ENCODE measurements around the gene AGMO.

Gene AGMO

GRCh38 chr7:15234431-15234830 is 327.4 kb downstream of the AGMO start:
- Histone ChIP-seq H3F3A (ENCODE audit: control insufficient read depth, insufficient read depth) (no peaks in the 10 kb centered on the region), H3K9me3 (ENCODE audit: control insufficient read depth, insufficient read depth, low read length) (0 out of 2 replicates have a peak, but pooled peaks cover 3% of the 10 kb centered on the region), H3K9me2 (replicated peaks; ENCODE audit: control insufficient read depth, low read length) (no peaks in the 10 kb centered on the region), H3K27me3 (ENCODE audit: control insufficient read depth, low read length) (no peaks in the 10 kb centered on the region), H3K4me3 (ENCODE audit: low read length) (no peak overlapping the region), H3K79me2 (ENCODE audit: control insufficient read depth, low read length) (no peaks in the 10 kb centered on the region), H3K27ac (ENCODE audit: low read depth, low read length) (no peak overlapping the region), H3K4me1 (ENCODE audit: control insufficient read depth, low read length) (no peaks in the 10 kb centered on the region), H3K36me3 (ENCODE audit: control insufficient read depth, low read length) (no peaks in the 10 kb centered on the region), H3K4me2 (ENCODE audit: low read length) (no peak overlapping the region), H4K20me1 (ENCODE audit: control insufficient read depth, insufficient read depth, low read depth, low read length) (no peaks in the 10 kb centered on the region)
- no peak for TF ChIP-seq EZH2phosphoT487 (IDR thresholded peaks at IDR 0.05; ENCODE audit: borderline replicate concordance, low read length)
- TF ChIP-seq, protein P1, sequence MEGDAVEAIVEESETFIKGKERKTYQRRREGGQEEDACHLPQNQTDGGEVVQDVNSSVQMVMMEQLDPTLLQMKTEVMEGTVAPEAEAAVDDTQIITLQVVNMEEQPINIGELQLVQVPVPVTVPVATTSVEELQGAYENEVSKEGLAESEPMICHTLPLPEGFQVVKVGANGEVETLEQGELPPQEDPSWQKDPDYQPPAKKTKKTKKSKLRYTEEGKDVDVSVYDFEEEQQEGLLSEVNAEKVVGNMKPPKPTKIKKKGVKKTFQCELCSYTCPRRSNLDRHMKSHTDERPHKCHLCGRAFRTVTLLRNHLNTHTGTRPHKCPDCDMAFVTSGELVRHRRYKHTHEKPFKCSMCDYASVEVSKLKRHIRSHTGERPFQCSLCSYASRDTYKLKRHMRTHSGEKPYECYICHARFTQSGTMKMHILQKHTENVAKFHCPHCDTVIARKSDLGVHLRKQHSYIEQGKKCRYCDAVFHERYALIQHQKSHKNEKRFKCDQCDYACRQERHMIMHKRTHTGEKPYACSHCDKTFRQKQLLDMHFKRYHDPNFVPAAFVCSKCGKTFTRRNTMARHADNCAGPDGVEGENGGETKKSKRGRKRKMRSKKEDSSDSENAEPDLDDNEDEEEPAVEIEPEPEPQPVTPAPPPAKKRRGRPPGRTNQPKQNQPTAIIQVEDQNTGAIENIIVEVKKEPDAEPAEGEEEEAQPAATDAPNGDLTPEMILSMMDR (IDR thresholded peaks at IDR 0.05; ENCODE audit: low read depth, low read length, poor library complexity, severe bottlenecking) = no peak

DNA sequence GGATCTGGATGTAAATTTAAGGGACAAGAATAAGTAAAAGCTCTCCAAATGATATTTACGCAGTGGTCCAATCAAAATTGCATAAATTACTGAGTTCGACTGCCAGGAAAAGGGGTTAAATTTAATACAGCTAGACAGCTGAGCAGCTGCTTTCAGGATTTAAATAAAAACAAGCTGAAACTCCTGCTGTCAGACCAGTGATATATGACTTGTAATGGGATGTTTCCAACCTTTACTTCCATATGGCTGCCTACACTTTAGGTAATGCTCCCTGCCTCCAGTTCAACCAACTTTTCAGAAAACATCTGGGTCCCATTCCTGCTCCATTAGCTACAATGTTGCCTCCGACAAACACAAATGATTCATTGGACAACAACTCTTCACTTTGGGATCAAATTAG is 333.0 kb downstream of the AGMO start:
- no peaks in the 10 kb centered on the region for H3K36me3 ChIP-seq (ENCODE audit: control insufficient read depth, low read length)
- H3F3A ChIP-seq (ENCODE audit: control insufficient read depth, insufficient read depth) = no peaks in the 10 kb centered on the region
- H3K4me1 ChIP-seq (ENCODE audit: control insufficient read depth, low read length) = no peaks in the 10 kb centered on the region
- no peak overlapping the region for H3K4me2 ChIP-seq (ENCODE audit: low read length)
- TF ChIP-seq EZH2phosphoT487 (IDR thresholded peaks at IDR 0.05; ENCODE audit: borderline replicate concordance, low read length) = no peak
- TF ChIP-seq, protein P1 (IDR thresholded peaks at IDR 0.05; ENCODE audit: low read depth, low read length, poor library complexity, severe bottlenecking) = no peak
- no peaks in the 10 kb centered on the region for H3K9me3 ChIP-seq (ENCODE audit: control insufficient read depth, insufficient read depth, low read length)
- H3K4me3 ChIP-seq (ENCODE audit: low read length) = no peak overlapping the region
- no peaks in the 10 kb centered on the region for H3K79me2 ChIP-seq (ENCODE audit: control insufficient read depth, low read length)
- no peaks in the 10 kb centered on the region for H3K27me3 ChIP-seq (ENCODE audit: control insufficient read depth, low read length)
- no peaks in the 10 kb centered on the region for H3K9me2 ChIP-seq (replicated peaks; ENCODE audit: control insufficient read depth, low read length)
- H4K20me1 ChIP-seq (ENCODE audit: control insufficient read depth, insufficient read depth, low read depth, low read length) = no peaks in the 10 kb centered on the region
- no peak overlapping the region for H3K27ac ChIP-seq (ENCODE audit: low read depth, low read length)

GRCh38 chr7:15225981-15226380 is 335.8 kb downstream of the AGMO start:
- no peaks in the 10 kb centered on the region for H3K36me3 ChIP-seq (ENCODE audit: control insufficient read depth, low read length)
- no peak for TF ChIP-seq EZH2phosphoT487 (IDR thresholded peaks at IDR 0.05; ENCODE audit: borderline replicate concordance, low read length)
- TF ChIP-seq, protein P1 (IDR thresholded peaks at IDR 0.05; ENCODE audit: low read depth, low read length, poor library complexity, severe bottlenecking) = no peak
- H3K9me2 ChIP-seq (replicated peaks; ENCODE audit: control insufficient read depth, low read length) = no peaks in the 10 kb centered on the region
- no peaks in the 10 kb centered on the region for H3K27me3 ChIP-seq (ENCODE audit: control insufficient read depth, low read length)
- no peak overlapping the region for H3K4me3 ChIP-seq (ENCODE audit: low read length)
- no peaks in the 10 kb centered on the region for H3F3A ChIP-seq (ENCODE audit: control insufficient read depth, insufficient read depth)
- no peaks in the 10 kb centered on the region for H3K4me1 ChIP-seq (ENCODE audit: control insufficient read depth, low read length)
- no peak overlapping the region for H3K27ac ChIP-seq (ENCODE audit: low read depth, low read length)
- H3K4me2 ChIP-seq (ENCODE audit: low read length) = no peak overlapping the region
- H4K20me1 ChIP-seq (ENCODE audit: control insufficient read depth, insufficient read depth, low read depth, low read length) = no peaks in the 10 kb centered on the region
- H3K79me2 ChIP-seq (ENCODE audit: control insufficient read depth, low read length) = no peaks in the 10 kb centered on the region
- H3K9me3 ChIP-seq (ENCODE audit: control insufficient read depth, insufficient read depth, low read length) = no peaks in the 10 kb centered on the region

DNA sequence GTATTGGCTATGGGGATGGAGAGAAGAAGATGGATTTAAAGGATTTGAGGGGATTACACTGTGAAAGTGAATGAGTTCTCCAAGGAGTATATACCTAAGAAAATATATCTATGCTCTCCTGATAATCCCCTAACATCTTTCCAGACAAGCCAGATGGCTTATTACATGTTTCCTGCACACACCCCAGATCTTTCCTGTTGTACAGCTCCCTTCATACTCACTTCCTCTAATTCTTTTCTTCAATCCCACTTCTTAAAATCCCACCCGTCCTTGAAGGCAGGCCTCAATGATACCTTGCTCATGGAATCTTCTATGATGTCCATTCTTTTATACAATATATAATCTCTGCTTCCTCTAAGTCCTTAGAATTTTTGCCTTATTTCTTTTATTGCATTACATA is 342.1 kb downstream of the AGMO start:
- Histone ChIP-seq H3K36me3 (ENCODE audit: control insufficient read depth, low read length) (no peaks in the 10 kb centered on the region), H3F3A (ENCODE audit: control insufficient read depth, insufficient read depth) (no peaks in the 10 kb centered on the region), H3K27ac (ENCODE audit: low read depth, low read length) (no peak overlapping the region), H3K4me1 (ENCODE audit: control insufficient read depth, low read length) (no peaks in the 10 kb centered on the region), H3K27me3 (ENCODE audit: control insufficient read depth, low read length) (no peaks in the 10 kb centered on the region), H3K79me2 (ENCODE audit: control insufficient read depth, low read length) (no peaks in the 10 kb centered on the region), H3K9me3 (ENCODE audit: control insufficient read depth, insufficient read depth, low read length) (no peaks in the 10 kb centered on the region), H4K20me1 (ENCODE audit: control insufficient read depth, insufficient read depth, low read depth, low read length) (no peaks in the 10 kb centered on the region), H3K4me3 (ENCODE audit: low read length) (no peak overlapping the region), H3K4me2 (ENCODE audit: low read length) (no peak overlapping the region), H3K9me2 (replicated peaks; ENCODE audit: control insufficient read depth, low read length) (no peaks in the 10 kb centered on the region)
- TF ChIP-seq, protein P1 (IDR thresholded peaks at IDR 0.05; ENCODE audit: low read depth, low read length, poor library complexity, severe bottlenecking) = no peak
- no peak for TF ChIP-seq EZH2phosphoT487 (IDR thresholded peaks at IDR 0.05; ENCODE audit: borderline replicate concordance, low read length)
